SK-N-SH (cell line): ENCODE data around the gene HNRNPF. TPM values are rescaled to one million over a fixed set of nuclear protein-coding genes. Genes with fewer than 3 reads are reported as not detected.

Experiments
- CTCF ChIA-PET: fragments of 300-600, 350-600 bp; formaldehyde crosslinking; extraction: SDS; loops from one replicate; lab custom pipeline; 2021; lab: Yijun Ruan, JAX
- POLR2A ChIA-PET: fragments of 350-600 bp; sonication (Branson Sonifier 250); formaldehyde crosslinking; extraction: SDS; loops from one replicate; lab custom pipeline; 2020; ENCODE audit warnings: antibody characterized with exemption, inconsistent platforms; lab: Yijun Ruan, JAX
- DNase-seq: peaks from one replicate; pipeline ENCODE4 v3.0.0; 2012
- H2AFZ ChIP-seq: fragments of 200-600 bp; sonication (generic); 2 replicates; pipeline ENCODE4 v1.8.1; 2016; ENCODE audit warnings: antibody characterized with exemption, mild to moderate bottlenecking, low read depth
- H3F3A ChIP-seq: fragments of 200-600 bp; sonication (generic); replicated peaks from 2 replicates; pipeline ENCODE3; 2016; ENCODE audit warnings: antibody characterized with exemption, mild to moderate bottlenecking; ENCODE audit not compliant: insufficient read depth
- H3K27ac ChIP-seq, 2 experiments: fragments of 200-500 bp in 1 of 2; fragments of 200-600 bp in 1 of 2; sonication (Bioruptor generic) in 1 of 2; sonication (generic), shearing (Covaris generic) in 1 of 2; 2 replicates each; pipeline versions ENCODE4 v1.5.1 to v1.6.1; 2014 to 2016; ENCODE audit warnings: low read depth in 2 of 2, inconsistent platforms in 1 of 2, low read length in 1 of 2, mild to moderate bottlenecking in 1 of 2, mixed read lengths in 1 of 2
- H3K27me3 ChIP-seq: fragments of 200-600 bp; sonication (generic), shearing (Covaris generic); 2 replicates; pipeline ENCODE4 v1.6.1; 2016; ENCODE audit warnings: mixed run types; ENCODE audit not compliant: insufficient read depth
- H3K36me3 ChIP-seq, 2 experiments: fragments of 200-500 bp in 1 of 2; fragments of 200-600 bp in 1 of 2; sonication (Bioruptor generic) in 1 of 2; sonication (generic) in 1 of 2; replicated peaks in 1 of 2; 2 replicates each; pipeline versions ENCODE3 to v1.5.1; 2014 to 2016; ENCODE audit warnings: low read length in 1 of 2, mild to moderate bottlenecking in 1 of 2; ENCODE audit not compliant: insufficient read depth in 2 of 2, control insufficient read depth in 1 of 2
- H3K4me1 ChIP-seq, 2 experiments: fragments of 200-500 bp in 1 of 2; fragments of 200-600 bp in 1 of 2; sonication (Bioruptor generic) in 1 of 2; sonication (generic), shearing (Covaris generic) in 1 of 2; 2 replicates each; pipeline versions ENCODE4 v1.5.1 to v1.6.1; 2014 to 2016; ENCODE audit warnings: low read depth in 1 of 2, low read length in 1 of 2, mixed run types in 1 of 2; ENCODE audit not compliant: insufficient read depth in 2 of 2, control insufficient read depth in 1 of 2
- H3K4me2 ChIP-seq: fragments of 200-600 bp; sonication (generic), shearing (Covaris generic); 2 replicates; pipeline ENCODE4 v1.6.1; 2017; ENCODE audit warnings: mixed run types
- H3K4me3 ChIP-seq, 2 experiments: fragments of 200-500 bp in 1 of 2; fragments of 200-600 bp in 1 of 2; sonication (Bioruptor generic) in 1 of 2; sonication (generic), shearing (Covaris generic) in 1 of 2; 2 replicates each; pipeline versions ENCODE4 v1.5.1 to v1.8.1; 2014 to 2016; ENCODE audit warnings: low read depth in 2 of 2, inconsistent platforms in 1 of 2, low read length in 1 of 2, mild to moderate bottlenecking in 1 of 2, mixed read lengths in 1 of 2, moderate library complexity in 1 of 2
- H3K79me2 ChIP-seq: fragments of 200-600 bp; sonication (generic); 2 replicates; pipeline ENCODE4 v1.8.1; 2017; ENCODE audit warnings: mild to moderate bottlenecking; ENCODE audit not compliant: insufficient read depth
- H3K9ac ChIP-seq: fragments of 200-600 bp; sonication (generic); 2 replicates; pipeline ENCODE4 v1.6.1; 2017; ENCODE audit warnings: mixed run types
- H3K9me2 ChIP-seq: fragments of 200-600 bp; sonication (generic); 2 replicates; pipeline ENCODE4 v1.6.1; 2017; ENCODE audit warnings: mixed run types
- H3K9me3 ChIP-seq: fragments of 200-600 bp; sonication (generic); 2 replicates; pipeline ENCODE4 v1.6.1; 2017; ENCODE audit warnings: mixed run types, mild to moderate bottlenecking, moderate library complexity
- H4K20me1 ChIP-seq: fragments of 200-600 bp; sonication (generic); 2 replicates; pipeline ENCODE4 v1.6.1; 2017; ENCODE audit warnings: mild to moderate bottlenecking, mixed run types; ENCODE audit not compliant: insufficient read depth
- ELF1 ChIP-seq: IDR thresholded peaks from 2 replicates; pipeline ENCODE4 v1.4.0; 2012
- EZH2phosphoT487 ChIP-seq: fragments of 200-600 bp; sonication (generic); IDR thresholded peaks from 2 replicates; pipeline ENCODE4 v1.6.1; 2017; ENCODE audit warnings: low read depth, mixed run types, mild to moderate bottlenecking, antibody characterized with exemption, moderate library complexity, borderline replicate concordance
- FOXM1 ChIP-seq: IDR thresholded peaks from 2 replicates; pipeline ENCODE4 v1.4.0; 2012; ENCODE audit warnings: low read depth, mild to moderate bottlenecking
- GABPA ChIP-seq: IDR thresholded peaks from 2 replicates; pipeline ENCODE4 v1.4.0; 2012; ENCODE audit warnings: low read depth, mild to moderate bottlenecking
- GATA2 ChIP-seq: sonication (generic); formaldehyde crosslinking; IDR thresholded peaks from 2 replicates; pipeline ENCODE4 v1.5.0; 2020; ENCODE audit warnings: mild to moderate bottlenecking, missing genetic modification reagents
- NRF1 ChIP-seq: IDR thresholded peaks from 2 replicates; pipeline ENCODE4 v1.6.1; 2012; ENCODE audit warnings: low read depth, mild to moderate bottlenecking, low read length
- RAD21 ChIP-seq: IDR thresholded peaks from 2 replicates; pipeline ENCODE4 v1.6.1; 2012; ENCODE audit warnings: mild to moderate bottlenecking, low read length
- SMC3 ChIP-seq: IDR thresholded peaks from 2 replicates; pipeline ENCODE4 v1.6.1; 2012; ENCODE audit warnings: low read depth, low read length, improper control_type of control experiment
- TAF1 ChIP-seq: IDR thresholded peaks from 2 replicates; pipeline ENCODE4 v1.6.1; 2012; ENCODE audit warnings: low read depth, mild to moderate bottlenecking, low read length, moderate library complexity, borderline replicate concordance
- TEAD4 ChIP-seq: IDR thresholded peaks from 2 replicates; pipeline ENCODE4 v1.4.0; 2012; ENCODE audit warnings: mild to moderate bottlenecking, borderline replicate concordance; ENCODE audit not compliant: insufficient read depth
- YY1 ChIP-seq: IDR thresholded peaks from 2 replicates; pipeline ENCODE4 v1.4.0; 2012; ENCODE audit warnings: low read depth, mild to moderate bottlenecking
- WGBS: methylation state at CpG from one replicate; pipeline ENCODE4 v1.1.6; 2017; ENCODE audit warnings: low lambda C conversion rate; 5-methylcytosine and 5-hydroxymethylcytosine counted together
- polyA plus RNA-seq, 3 experiments: library from polyadenylated mRNA; depleted of rRNA; stranded (reverse); fragments of >200 nt; gene quantifications; 2 replicates each; pipeline ENCODE4 v1.2.3, GENCODE V29; 2012
- TF ChIP-seq, protein P1 (sequence below): IDR thresholded peaks from 2 replicates; pipeline ENCODE4 v1.4.0; 2012; ENCODE audit warnings: low read depth, borderline replicate concordance
- TF ChIP-seq, protein P2 (sequence below): IDR thresholded peaks from 2 replicates; pipeline ENCODE4 v1.6.1; 2012; ENCODE audit warnings: mild to moderate bottlenecking, low read depth, low read length, moderate library complexity
- TF ChIP-seq, protein P3 (sequence below): IDR thresholded peaks from 2 replicates; pipeline ENCODE4 v1.4.0; 2012; ENCODE audit warnings: low read depth, borderline replicate concordance

The HNRNPF gene
- polyA plus RNA-seq, 1 of the 3 experiments (the other 2 are of a cell fraction) = 195 TPM

GRCh38 chr10:43430926-43431663, 22.1 kb upstream of the HNRNPF start:
- no peak overlapping the region for H3K4me3 ChIP-seq
- H3K27me3 ChIP-seq = no peaks in the 10 kb centered on the region
- ChIA-PET POLR2A (no interaction called here), CTCF (no interaction called here)
- no peak for DNase-seq
- no peaks in the 10 kb centered on the region for H4K20me1 ChIP-seq
- H3K9me2 ChIP-seq = no peaks in the 10 kb centered on the region
- peaks cover 1% of the 10 kb centered on the region for H3F3A ChIP-seq
- H3K79me2 ChIP-seq = peaks cover 15% of the 10 kb centered on the region; the same call in 1 of the 2 replicates
- WGBS = 96% methylated on average over 8 of the region's 8 CpGs
- H3K36me3 ChIP-seq = peaks cover 0 to 3% of the 10 kb centered on the region in 2 experiments
- H3K9me3 ChIP-seq = no peaks in the 10 kb centered on the region
- no peak overlapping the region for H2AFZ ChIP-seq
- no peak overlapping the region for H3K4me2 ChIP-seq
- H3K9ac ChIP-seq = no peak overlapping the region
- no peak overlapping the region for H3K27ac ChIP-seq
- no peaks in the 10 kb centered on the region for H3K4me1 ChIP-seq
- TF ChIP-seq GABPA = no peak
- no peak for TF ChIP-seq EZH2phosphoT487
- TF ChIP-seq SMC3 = no peak
- no peak for TF ChIP-seq YY1
- TF ChIP-seq, protein P1, sequence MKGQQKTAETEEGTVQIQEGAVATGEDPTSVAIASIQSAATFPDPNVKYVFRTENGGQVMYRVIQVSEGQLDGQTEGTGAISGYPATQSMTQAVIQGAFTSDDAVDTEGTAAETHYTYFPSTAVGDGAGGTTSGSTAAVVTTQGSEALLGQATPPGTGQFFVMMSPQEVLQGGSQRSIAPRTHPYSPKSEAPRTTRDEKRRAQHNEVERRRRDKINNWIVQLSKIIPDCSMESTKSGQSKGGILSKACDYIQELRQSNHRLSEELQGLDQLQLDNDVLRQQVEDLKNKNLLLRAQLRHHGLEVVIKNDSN = no peak
- no peak for TF ChIP-seq NRF1
- TF ChIP-seq, protein P2, sequence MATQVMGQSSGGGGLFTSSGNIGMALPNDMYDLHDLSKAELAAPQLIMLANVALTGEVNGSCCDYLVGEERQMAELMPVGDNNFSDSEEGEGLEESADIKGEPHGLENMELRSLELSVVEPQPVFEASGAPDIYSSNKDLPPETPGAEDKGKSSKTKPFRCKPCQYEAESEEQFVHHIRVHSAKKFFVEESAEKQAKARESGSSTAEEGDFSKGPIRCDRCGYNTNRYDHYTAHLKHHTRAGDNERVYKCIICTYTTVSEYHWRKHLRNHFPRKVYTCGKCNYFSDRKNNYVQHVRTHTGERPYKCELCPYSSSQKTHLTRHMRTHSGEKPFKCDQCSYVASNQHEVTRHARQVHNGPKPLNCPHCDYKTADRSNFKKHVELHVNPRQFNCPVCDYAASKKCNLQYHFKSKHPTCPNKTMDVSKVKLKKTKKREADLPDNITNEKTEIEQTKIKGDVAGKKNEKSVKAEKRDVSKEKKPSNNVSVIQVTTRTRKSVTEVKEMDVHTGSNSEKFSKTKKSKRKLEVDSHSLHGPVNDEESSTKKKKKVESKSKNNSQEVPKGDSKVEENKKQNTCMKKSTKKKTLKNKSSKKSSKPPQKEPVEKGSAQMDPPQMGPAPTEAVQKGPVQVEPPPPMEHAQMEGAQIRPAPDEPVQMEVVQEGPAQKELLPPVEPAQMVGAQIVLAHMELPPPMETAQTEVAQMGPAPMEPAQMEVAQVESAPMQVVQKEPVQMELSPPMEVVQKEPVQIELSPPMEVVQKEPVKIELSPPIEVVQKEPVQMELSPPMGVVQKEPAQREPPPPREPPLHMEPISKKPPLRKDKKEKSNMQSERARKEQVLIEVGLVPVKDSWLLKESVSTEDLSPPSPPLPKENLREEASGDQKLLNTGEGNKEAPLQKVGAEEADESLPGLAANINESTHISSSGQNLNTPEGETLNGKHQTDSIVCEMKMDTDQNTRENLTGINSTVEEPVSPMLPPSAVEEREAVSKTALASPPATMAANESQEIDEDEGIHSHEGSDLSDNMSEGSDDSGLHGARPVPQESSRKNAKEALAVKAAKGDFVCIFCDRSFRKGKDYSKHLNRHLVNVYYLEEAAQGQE = no peak
- no peak for TF ChIP-seq TAF1
- no peak for TF ChIP-seq RAD21
- TF ChIP-seq ELF1 = no peak
- TF ChIP-seq FOXM1 = no peak
- TF ChIP-seq GATA2 (CRISPR knock-in tag) = no peak
- TF ChIP-seq, protein P3, sequence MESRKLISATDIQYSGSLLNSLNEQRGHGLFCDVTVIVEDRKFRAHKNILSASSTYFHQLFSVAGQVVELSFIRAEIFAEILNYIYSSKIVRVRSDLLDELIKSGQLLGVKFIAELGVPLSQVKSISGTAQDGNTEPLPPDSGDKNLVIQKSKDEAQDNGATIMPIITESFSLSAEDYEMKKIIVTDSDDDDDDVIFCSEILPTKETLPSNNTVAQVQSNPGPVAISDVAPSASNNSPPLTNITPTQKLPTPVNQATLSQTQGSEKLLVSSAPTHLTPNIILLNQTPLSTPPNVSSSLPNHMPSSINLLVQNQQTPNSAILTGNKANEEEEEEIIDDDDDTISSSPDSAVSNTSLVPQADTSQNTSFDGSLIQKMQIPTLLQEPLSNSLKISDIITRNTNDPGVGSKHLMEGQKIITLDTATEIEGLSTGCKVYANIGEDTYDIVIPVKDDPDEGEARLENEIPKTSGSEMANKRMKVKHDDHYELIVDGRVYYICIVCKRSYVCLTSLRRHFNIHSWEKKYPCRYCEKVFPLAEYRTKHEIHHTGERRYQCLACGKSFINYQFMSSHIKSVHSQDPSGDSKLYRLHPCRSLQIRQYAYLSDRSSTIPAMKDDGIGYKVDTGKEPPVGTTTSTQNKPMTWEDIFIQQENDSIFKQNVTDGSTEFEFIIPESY = no peak
- no peak for TF ChIP-seq TEAD4
